Lower lobe of right lung (tissue), 2 donors: ENCODE results near the gene ZMIZ2. TPM values are rescaled to one million over a fixed set of nuclear protein-coding genes. Genes with fewer than 3 reads are reported as not detected.

Source experiments
- ATAC-seq, 2 donors: fragments of 200-7000 bp; cut with Tn5 transposase; one replicate each; pipeline ENCODE4 v1.9.1; 2020 to 2022; ENCODE audit warnings: mild to moderate bottlenecking in 2 of 2, moderate library complexity in 2 of 2
- DNase-seq: peaks from one replicate; pipeline ENCODE4 v3.0.0-alpha.2; 2020
- H3K27ac ChIP-seq: fragments of 200-600 bp; one replicate; pipeline ENCODE4 v1.8.0; 2022
- H3K27me3 ChIP-seq: fragments of 200-600 bp; one replicate; pipeline ENCODE4 v1.8.0; 2022; ENCODE audit warnings: low read depth
- H3K36me3 ChIP-seq: fragments of 200-600 bp; one replicate; pipeline ENCODE4 v1.8.0; 2022; ENCODE audit warnings: mild to moderate bottlenecking
- H3K4me1 ChIP-seq: fragments of 200-600 bp; one replicate; pipeline ENCODE4 v1.8.0; 2022
- H3K4me3 ChIP-seq: fragments of 200-600 bp; one replicate; pipeline ENCODE4 v1.8.0; 2022; ENCODE audit warnings: mild to moderate bottlenecking
- H3K9me3 ChIP-seq: fragments of 200-600 bp; one replicate; pipeline ENCODE4 v1.8.0; 2022
- CTCF ChIP-seq: fragments of 200-600 bp; IDR thresholded peaks from one replicate; pipeline ENCODE4 v1.8.0; 2022; ENCODE audit warnings: antibody characterized with exemption, mild to moderate bottlenecking
- intact Hi-C: fragments of 100-400 bp; cut with DNase I; formaldehyde crosslinking; loops from one replicate; pipeline ENCODE4 v1.11.0; 2022
- total RNA-seq: library from RNA; stranded (reverse); fragmentation: NEBNext Ultra II Directional; extraction: Animal tissue kit (Norgen Biotek cat#: 25700); gene quantifications from one replicate; pipeline ENCODE4 v1.2.1, GENCODE V29; 2021
- donor health status: DM: no; HTN: yes; CAD: no; lungs with severe emphysema.

The ZMIZ2 gene
- total RNA-seq, 1 donor from 2014 or later, result 97.9 TPM

- ATAC-seq, result no peak
- H3K36me3 ChIP-seq, result peaks cover 66% of the 10 kb centered on the region
- H3K27me3 ChIP-seq, result no peaks in the 10 kb centered on the region
- peaks cover 35% of the 10 kb centered on the region for H3K4me1 ChIP-seq
- TF ChIP-seq CTCF, result no peak
- DNase-seq, result no peak
- H3K4me3 ChIP-seq, result no peak overlapping the region
- intact Hi-C loops, result no loop called here
- no peaks in the 10 kb centered on the region for H3K9me3 ChIP-seq
- no peak overlapping the region for H3K27ac ChIP-seq
Observed at GRCh38 chr7:44766416-44766801, 17.8 kb downstream of the ZMIZ2 start.

GRCh38 chr7:44767134-44767911 is 18.7 kb downstream of the ZMIZ2 start:
- H3K4me1 ChIP-seq, result peaks cover 35% of the 10 kb centered on the region
- H3K4me3 ChIP-seq, result no peak overlapping the region
- H3K9me3 ChIP-seq, result no peaks in the 10 kb centered on the region
- H3K27ac ChIP-seq, result peak overlapping the region; percentile 67
- peaks cover 57% of the 10 kb centered on the region for H3K36me3 ChIP-seq
- intact Hi-C loops, result no loop called here
- ATAC-seq (no peak), DNase-seq (no peak)
- no peaks in the 10 kb centered on the region for H3K27me3 ChIP-seq
- no peak for TF ChIP-seq CTCF

GRCh38 chr7:44767912-44768627 is 19.4 kb downstream of the ZMIZ2 start:
- peak overlapping the region; percentile 67 for H3K27ac ChIP-seq
- peaks cover 50% of the 10 kb centered on the region for H3K36me3 ChIP-seq
- H3K4me3 ChIP-seq, result no peak overlapping the region

GRCh38 chr7:44768628-44769371 is 20.2 kb downstream of the ZMIZ2 start:
- Histone ChIP-seq H3K9me3 (no peaks in the 10 kb centered on the region), H3K4me3 (no peak overlapping the region), H3K27me3 (no peaks in the 10 kb centered on the region), H3K4me1 (peaks cover 35% of the 10 kb centered on the region), H3K27ac (peak overlapping the region; percentile 67), H3K36me3 (peaks cover 42% of the 10 kb centered on the region)
- TF ChIP-seq CTCF, result no peak
- intact Hi-C loops, result no loop called here
- DNase-seq (no peak), ATAC-seq (peak; percentile 16)

More at GRCh38 chr7:44767912-44768627, 19.4 kb downstream of the ZMIZ2 start:
- ATAC-seq (peak; percentile 30 to 57), DNase-seq (no peak)
- intact Hi-C loops, result no loop called here
- TF ChIP-seq CTCF, result no peak
- no peaks in the 10 kb centered on the region for H3K9me3 ChIP-seq
- no peaks in the 10 kb centered on the region for H3K27me3 ChIP-seq
- peaks cover 35% of the 10 kb centered on the region for H3K4me1 ChIP-seq

GRCh38 chr7:44769376-44769775 is 20.7 kb downstream of the ZMIZ2 start:
- no peak for TF ChIP-seq CTCF
- intact Hi-C loops, result no loop called here
- Histone ChIP-seq H3K4me1 (peaks cover 35% of the 10 kb centered on the region), H3K27me3 (no peaks in the 10 kb centered on the region), H3K27ac (peak overlapping the region; percentile 67), H3K9me3 (no peaks in the 10 kb centered on the region), H3K36me3 (peaks cover 37% of the 10 kb centered on the region), H3K4me3 (no peak overlapping the region)
- DNase-seq, result no peak
- ATAC-seq, result peak; percentile 1 to 2
